Lower lobe of right lung (tissue), 2 donors: ENCODE results near the gene CA10. TPM values are rescaled to one million over a fixed set of nuclear protein-coding genes. Genes with fewer than 3 reads are reported as not detected.

Experiments used
- ATAC-seq, 2 donors: fragments of 200-7000 bp; cut with Tn5 transposase; one replicate each; pipeline ENCODE4 v1.9.1; 2020 to 2022; ENCODE audit warnings: mild to moderate bottlenecking in 2 of 2, moderate library complexity in 2 of 2
- DNase-seq: peaks from one replicate; pipeline ENCODE4 v3.0.0-alpha.2; 2020
- H3K27ac ChIP-seq: fragments of 200-600 bp; one replicate; pipeline ENCODE4 v1.8.0; 2022
- H3K27me3 ChIP-seq: fragments of 200-600 bp; one replicate; pipeline ENCODE4 v1.8.0; 2022; ENCODE audit warnings: low read depth
- H3K36me3 ChIP-seq: fragments of 200-600 bp; one replicate; pipeline ENCODE4 v1.8.0; 2022; ENCODE audit warnings: mild to moderate bottlenecking
- H3K4me1 ChIP-seq: fragments of 200-600 bp; one replicate; pipeline ENCODE4 v1.8.0; 2022
- H3K4me3 ChIP-seq: fragments of 200-600 bp; one replicate; pipeline ENCODE4 v1.8.0; 2022; ENCODE audit warnings: mild to moderate bottlenecking
- H3K9me3 ChIP-seq: fragments of 200-600 bp; one replicate; pipeline ENCODE4 v1.8.0; 2022
- intact Hi-C: fragments of 100-400 bp; cut with DNase I; formaldehyde crosslinking; loops from one replicate; pipeline ENCODE4 v1.11.0; 2022
- total RNA-seq: library from RNA; stranded (reverse); fragmentation: NEBNext Ultra II Directional; extraction: Animal tissue kit (Norgen Biotek cat#: 25700); gene quantifications from one replicate; pipeline ENCODE4 v1.2.1, GENCODE V29; 2021
- TF ChIP-seq, protein P1 (sequence below): fragments of 200-600 bp; IDR thresholded peaks from one replicate; pipeline ENCODE4 v1.8.0; 2022; ENCODE audit warnings: antibody characterized with exemption, mild to moderate bottlenecking
- donor health status: DM: no; HTN: yes; CAD: no; lungs with severe emphysema.

The CA10 gene
- total RNA-seq, 1 donor from 2014 or later = not detected

DNA sequence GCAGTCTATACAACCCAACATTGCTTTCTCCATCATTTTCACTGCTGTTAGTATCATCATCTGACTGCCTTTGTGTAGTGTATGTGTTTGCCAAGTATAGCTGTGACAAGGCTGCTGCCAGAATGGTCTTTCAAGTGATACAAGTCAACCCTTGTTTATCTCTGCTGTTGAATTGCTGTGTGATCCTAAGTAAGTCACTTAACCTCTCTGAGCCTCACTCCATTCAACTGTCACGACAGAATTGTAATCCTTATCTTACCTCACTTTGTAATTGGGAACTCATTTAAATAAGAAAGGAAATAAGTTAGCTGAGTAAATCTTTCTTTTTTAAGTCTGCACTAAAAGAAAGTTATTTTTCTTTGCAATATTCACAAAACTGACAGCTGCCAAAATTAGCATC lies 340.6 kb downstream of the CA10 start:
- no peak for ATAC-seq
- intact Hi-C loops = no loop called here
- DNase-seq = no peak
- Histone ChIP-seq H3K27ac (no peak overlapping the region), H3K27me3 (no peaks in the 10 kb centered on the region), H3K36me3 (no peaks in the 10 kb centered on the region), H3K4me1 (no peaks in the 10 kb centered on the region), H3K4me3 (no peak overlapping the region), H3K9me3 (no peaks in the 10 kb centered on the region)
- TF ChIP-seq, protein P1, sequence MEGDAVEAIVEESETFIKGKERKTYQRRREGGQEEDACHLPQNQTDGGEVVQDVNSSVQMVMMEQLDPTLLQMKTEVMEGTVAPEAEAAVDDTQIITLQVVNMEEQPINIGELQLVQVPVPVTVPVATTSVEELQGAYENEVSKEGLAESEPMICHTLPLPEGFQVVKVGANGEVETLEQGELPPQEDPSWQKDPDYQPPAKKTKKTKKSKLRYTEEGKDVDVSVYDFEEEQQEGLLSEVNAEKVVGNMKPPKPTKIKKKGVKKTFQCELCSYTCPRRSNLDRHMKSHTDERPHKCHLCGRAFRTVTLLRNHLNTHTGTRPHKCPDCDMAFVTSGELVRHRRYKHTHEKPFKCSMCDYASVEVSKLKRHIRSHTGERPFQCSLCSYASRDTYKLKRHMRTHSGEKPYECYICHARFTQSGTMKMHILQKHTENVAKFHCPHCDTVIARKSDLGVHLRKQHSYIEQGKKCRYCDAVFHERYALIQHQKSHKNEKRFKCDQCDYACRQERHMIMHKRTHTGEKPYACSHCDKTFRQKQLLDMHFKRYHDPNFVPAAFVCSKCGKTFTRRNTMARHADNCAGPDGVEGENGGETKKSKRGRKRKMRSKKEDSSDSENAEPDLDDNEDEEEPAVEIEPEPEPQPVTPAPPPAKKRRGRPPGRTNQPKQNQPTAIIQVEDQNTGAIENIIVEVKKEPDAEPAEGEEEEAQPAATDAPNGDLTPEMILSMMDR = no peak

DNA sequence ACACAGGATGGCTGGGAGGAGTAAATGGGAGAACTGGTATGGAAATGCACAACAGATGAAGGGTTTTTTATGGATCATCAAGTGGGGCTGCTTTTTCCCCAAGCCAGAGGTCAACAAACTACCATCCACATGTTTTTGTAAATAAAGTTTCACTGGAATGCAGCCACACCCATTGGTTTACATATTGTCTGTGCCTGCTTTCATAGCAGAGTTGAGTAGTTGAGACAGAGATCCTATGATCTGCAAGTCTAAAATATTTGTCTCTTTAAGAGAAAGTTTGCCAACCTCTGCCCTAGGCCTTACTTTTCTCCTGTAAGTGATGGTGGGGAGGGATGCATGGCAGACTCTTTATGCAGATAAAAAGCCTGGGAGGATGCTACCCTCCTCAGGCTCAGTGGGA lies 341.4 kb downstream of the CA10 start:
- H3K9me3 ChIP-seq = no peaks in the 10 kb centered on the region
- no peaks in the 10 kb centered on the region for H3K36me3 ChIP-seq
- intact Hi-C loops = no loop called here
- TF ChIP-seq, protein P1 = no peak
- H3K27me3 ChIP-seq = no peaks in the 10 kb centered on the region
- DNase-seq = no peak
- H3K4me3 ChIP-seq = no peak overlapping the region
- no peak overlapping the region for H3K27ac ChIP-seq
- ATAC-seq = no peak
- H3K4me1 ChIP-seq = no peaks in the 10 kb centered on the region

- no peaks in the 10 kb centered on the region for H3K27me3 ChIP-seq
- ATAC-seq (no peak), DNase-seq (no peak)
- intact Hi-C loops = no loop called here
- no peak overlapping the region for H3K4me3 ChIP-seq
- TF ChIP-seq, protein P1 = no peak
- no peaks in the 10 kb centered on the region for H3K9me3 ChIP-seq
- no peaks in the 10 kb centered on the region for H3K4me1 ChIP-seq
- H3K27ac ChIP-seq = no peak overlapping the region
- no peaks in the 10 kb centered on the region for H3K36me3 ChIP-seq
These were observed 343.4 kb downstream of the CA10 start for GRCh38 chr17:51815097-51815496.

DNA sequence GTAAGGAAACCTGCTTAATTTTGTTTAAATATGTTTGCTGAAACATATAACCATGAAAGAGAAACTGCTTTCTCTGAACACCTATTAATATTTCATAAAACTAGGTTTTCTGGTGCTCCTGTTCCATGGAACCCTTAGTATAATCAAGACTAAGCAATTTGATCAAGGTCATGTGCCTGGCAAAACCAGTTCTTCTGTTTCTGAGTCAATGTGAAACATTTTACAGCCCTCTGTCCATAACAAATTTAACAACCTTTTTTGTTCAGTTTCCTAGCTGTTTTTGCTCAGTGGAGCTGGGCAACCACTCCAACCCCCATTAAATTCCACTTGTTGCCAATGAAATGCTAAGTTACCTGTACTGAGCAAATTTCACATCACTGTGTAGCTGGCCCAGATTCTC lies 344.0 kb downstream of the CA10 start:
- H3K9me3 ChIP-seq = no peaks in the 10 kb centered on the region
- no peaks in the 10 kb centered on the region for H3K4me1 ChIP-seq
- H3K4me3 ChIP-seq = no peak overlapping the region
- DNase-seq = no peak
- H3K36me3 ChIP-seq = no peaks in the 10 kb centered on the region
- intact Hi-C loops = no loop called here
- H3K27me3 ChIP-seq = no peaks in the 10 kb centered on the region
- H3K27ac ChIP-seq = no peak overlapping the region
- TF ChIP-seq, protein P1 = no peak
- no peak for ATAC-seq

- no peaks in the 10 kb centered on the region for H3K9me3 ChIP-seq
- no peaks in the 10 kb centered on the region for H3K4me1 ChIP-seq
- no peak overlapping the region for H3K27ac ChIP-seq
- no peak overlapping the region for H3K4me3 ChIP-seq
- no peaks in the 10 kb centered on the region for H3K27me3 ChIP-seq
- DNase-seq = no peak
- H3K36me3 ChIP-seq = no peaks in the 10 kb centered on the region
- intact Hi-C loops = no loop called here
- TF ChIP-seq, protein P1 = no peak
- ATAC-seq = no peak
These were observed 344.7 kb downstream of the CA10 start for GRCh38 chr17:51813784-51814174.
